NCI-H345 treated with DMSO at 0.1 percent for 48 hours (cell line): Measurements from ENCODE around the gene LDB1.

Experiments
- DNase-seq: peaks from one replicate; lab custom pipeline; 2025; ENCODE audit not compliant: unreplicated experiment; lab: John Stamatoyannopoulos, UW

The LDB1 gene, protein sequence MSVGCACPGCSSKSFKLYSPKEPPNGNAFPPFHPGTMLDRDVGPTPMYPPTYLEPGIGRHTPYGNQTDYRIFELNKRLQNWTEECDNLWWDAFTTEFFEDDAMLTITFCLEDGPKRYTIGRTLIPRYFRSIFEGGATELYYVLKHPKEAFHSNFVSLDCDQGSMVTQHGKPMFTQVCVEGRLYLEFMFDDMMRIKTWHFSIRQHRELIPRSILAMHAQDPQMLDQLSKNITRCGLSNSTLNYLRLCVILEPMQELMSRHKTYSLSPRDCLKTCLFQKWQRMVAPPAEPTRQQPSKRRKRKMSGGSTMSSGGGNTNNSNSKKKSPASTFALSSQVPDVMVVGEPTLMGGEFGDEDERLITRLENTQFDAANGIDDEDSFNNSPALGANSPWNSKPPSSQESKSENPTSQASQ

GRCh38 chr10:102120142-102120990 is at the start of gene LDB1:
LDB1 (minus strand) TSS chr10:102120368; CDS start chr10:102120110, 258 bp downstream.
- no peak for DNase-seq

DNA sequence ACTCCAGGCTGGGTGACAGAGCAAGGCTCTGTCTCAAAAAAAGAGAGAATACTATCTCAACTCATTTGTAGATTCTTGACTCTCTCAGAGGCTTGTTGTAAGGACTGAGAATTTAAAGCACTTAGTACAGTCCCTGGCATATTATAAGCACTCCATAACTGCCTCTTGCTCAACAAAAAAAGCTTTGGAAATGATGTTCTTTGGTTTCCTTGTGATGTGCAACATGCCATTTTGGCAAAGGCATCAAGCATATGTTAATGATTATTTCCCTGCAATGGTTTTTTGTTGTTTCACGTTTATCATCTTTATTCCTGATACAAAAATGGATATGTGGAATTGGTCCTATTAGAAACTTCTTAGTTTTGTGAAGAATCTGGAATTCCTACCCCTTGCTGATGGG is 47.7 kb upstream of the LDB1 start:
- DNase-seq, result no peak

GRCh38 chr10:102163342-102163989 is 43.3 kb upstream of the LDB1 start:
- DNase-seq, result no peak

DNA sequence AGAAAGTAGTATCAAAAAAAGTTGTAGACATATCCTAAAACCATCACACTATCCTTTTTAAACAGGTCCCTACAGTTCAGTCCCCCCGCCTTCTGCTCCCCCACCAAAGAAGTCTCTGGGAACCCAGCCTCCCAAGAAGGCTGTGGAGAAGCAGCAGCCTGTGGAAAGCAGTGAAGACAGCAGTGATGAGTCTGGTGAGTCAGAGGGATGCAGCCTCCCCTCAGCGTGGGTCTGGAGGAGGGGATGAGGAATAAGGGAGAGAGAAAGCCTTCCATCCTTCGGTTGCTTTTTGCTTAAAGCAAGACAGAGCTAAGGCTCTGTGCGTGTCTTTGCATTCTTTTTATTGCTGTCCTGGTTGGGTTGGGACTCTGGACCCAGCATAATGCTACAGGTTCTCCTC is 39.7 kb upstream of the LDB1 start:
- DNase-seq, result no peak

DNA sequence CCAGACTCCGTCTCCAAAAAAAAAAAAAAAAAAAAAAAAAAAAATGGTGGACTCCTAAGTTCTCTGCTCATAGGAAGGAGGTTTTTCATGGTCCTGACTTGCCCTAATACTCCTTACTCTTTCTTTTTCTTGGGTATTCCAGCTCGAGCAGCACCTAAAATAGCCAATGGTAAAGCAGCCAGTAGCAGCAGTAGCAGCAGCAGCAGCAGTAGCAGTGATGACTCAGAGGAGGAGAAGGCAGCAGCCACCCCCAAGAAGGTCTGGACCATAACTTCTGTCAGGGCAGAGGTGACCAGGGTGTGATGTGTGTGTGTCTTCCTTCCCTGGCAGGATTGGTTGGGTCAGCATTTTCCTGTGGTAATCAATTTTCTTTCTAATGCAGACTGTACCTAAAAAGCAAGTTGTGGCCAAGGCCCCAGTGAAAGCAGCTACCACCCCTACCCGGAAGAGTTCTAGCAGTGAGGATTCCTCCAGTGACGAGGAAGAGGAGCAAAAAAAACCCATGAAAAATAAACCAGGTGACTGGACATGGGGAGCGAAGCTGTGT is 39.0 kb upstream of the LDB1 start:
- DNase-seq, result no peak

GRCh38 chr10:102157224-102157623 is 37.1 kb upstream of the LDB1 start:
- no peak for DNase-seq

DNA sequence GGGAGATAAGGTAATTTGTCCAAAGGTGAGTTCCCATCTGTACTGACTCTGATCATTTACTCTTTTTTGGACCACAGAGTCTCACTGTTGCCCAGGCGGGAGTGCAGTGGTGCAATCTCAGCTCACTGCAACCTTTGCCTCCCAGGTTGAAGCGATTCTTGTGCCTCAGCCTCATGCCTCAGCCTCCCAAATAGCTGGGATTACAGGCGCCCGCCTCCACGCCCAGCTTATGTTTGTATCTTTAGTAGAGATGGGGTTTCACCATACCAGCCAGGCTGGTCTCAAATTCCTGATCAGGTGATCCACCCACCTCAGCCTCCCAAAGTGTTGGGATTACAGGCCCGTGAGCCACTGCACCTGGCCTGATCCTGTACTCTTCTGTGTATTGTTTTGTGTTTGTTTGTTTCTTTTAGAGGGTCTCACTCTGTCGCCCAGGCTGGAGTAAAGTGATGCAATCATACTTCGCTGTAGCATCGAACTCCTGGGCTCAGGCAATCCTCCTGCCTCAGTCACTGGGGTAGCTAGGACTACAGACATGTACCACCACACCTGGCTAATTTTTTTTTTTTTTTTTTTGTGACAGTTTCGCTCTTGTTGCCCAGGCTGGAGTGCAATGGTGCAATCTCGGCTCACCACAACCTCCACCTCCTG is 34.4 kb upstream of the LDB1 start:
- DNase-seq, result no peak

- DNase-seq, result no peak
These were observed 33.0 kb upstream of the LDB1 start for GRCh38 chr10:102153093-102153620.

- no peak for DNase-seq
These were observed 32.4 kb upstream of the LDB1 start for GRCh38 chr10:102152545-102152890.

- DNase-seq, result peak; percentile 89
These were observed 31.8 kb upstream of the LDB1 start, which contains the start of gene NOLC1 for GRCh38 chr10:102151774-102152544. NOLC1 (plus strand) TSS chr10:102152389; CDS start chr10:102152411, 22 bp downstream.

DNA sequence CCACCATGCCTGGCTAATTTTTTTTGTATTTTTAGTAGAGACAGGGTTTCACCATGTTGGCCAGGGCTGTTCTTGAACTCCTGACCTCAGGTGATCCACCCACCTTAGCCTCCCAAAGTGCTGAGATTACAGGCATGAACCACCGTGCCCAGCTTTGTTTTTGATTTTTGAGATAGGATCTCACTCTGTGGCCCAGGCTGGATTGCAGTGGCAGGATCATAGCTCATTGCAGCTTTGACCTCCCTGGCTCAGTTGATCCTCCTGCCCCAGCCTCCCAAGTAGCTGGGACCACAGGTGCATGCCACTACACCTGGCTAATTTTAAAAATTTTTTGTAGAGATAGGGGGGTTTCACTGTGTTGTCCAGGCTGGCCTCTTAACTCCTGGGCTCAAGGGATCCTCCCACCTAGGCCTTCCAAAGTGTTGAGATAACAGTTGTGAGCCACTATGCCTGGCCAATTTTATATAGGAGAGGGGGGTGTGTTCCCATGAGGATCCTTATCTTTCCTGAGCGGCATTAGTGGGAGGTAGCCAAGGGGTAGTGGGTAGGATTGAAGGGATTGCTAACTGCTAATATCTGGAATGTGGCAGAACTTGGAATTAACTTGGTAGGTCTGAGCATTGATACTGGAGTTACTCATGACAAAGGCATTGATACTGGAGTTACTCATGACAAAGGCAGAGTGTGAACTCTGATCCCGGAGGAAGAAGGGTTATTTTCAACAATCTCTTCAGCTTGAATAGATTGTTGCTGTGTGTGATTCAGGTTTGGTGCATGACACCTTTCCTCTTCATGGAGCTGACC is 31.0 kb upstream of the LDB1 start:
- no peak for DNase-seq

DNA sequence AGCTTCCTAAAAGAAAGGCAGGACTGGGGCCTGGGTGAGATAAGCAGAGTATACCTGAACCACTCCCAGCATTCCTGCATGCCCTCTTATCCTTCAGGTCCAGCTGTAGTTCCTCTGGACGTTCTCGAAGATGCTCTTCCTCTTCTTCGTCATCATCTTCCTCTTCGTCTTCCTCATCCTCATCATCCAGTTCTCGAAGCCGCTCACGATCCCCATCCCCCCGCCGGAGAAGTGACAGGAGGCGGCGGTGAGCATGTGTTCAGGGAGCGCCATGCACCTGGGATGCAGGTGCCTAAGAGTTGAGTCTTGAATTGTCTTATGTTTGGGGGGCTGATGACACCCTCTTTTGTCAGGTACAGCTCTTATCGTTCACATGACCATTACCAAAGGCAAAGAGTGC is 28.1 kb upstream of the LDB1 start:
- no peak for DNase-seq

GRCh38 chr10:102147561-102147960 is 27.4 kb upstream of the LDB1 start:
- no peak for DNase-seq

- no peak for DNase-seq
These were observed 26.8 kb upstream of the LDB1 start for GRCh38 chr10:102146971-102147428.

DNA sequence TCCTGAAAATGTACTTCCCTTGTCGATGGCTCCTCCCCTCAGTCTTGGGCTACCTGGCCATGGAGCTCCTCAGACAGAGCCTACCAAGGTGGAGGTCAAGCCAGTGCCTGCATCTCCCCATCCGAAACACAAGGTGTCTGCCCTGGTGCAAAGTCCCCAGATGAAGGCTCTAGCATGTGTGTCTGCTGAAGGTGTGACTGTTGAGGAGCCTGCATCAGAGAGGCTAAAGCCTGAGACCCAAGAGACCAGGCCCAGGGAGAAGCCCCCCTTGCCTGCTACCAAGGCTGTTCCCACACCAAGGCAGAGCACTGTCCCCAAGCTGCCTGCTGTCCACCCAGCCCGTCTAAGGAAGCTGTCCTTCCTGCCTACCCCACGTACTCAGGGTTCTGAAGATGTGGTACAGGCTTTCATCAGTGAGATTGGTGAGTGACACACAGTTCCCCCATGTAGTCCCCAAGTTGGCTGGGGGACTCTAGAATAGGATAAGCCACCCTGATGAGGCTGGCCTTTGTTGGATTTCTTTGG is 21.5 kb upstream of the LDB1 start:
- DNase-seq, result no peak

DNA sequence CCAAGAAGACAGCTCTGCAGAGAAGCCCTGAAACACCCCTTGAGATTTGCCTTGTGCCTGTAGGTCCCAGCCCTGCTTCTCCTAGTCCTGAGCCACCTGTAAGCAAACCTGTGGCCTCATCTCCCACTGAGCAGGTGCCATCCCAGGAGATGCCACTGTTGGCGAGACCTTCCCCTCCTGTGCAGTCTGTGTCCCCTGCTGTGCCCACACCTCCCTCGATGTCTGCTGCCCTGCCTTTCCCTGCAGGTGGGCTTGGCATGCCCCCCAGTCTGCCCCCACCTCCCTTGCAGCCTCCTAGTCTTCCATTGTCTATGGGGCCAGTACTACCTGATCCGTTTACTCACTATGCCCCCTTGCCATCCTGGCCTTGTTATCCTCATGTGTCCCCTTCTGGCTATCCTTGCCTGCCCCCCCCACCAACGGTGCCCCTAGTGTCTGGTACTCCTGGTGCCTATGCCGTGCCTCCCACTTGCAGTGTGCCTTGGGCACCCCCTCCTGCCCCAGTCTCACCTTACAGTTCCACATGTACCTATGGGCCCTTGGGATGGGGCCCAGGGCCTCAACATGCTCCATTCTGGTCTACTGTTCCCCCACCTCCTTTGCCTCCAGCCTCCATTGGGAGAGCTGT is 20.9 kb upstream of the LDB1 start:
- DNase-seq, result no peak

DNA sequence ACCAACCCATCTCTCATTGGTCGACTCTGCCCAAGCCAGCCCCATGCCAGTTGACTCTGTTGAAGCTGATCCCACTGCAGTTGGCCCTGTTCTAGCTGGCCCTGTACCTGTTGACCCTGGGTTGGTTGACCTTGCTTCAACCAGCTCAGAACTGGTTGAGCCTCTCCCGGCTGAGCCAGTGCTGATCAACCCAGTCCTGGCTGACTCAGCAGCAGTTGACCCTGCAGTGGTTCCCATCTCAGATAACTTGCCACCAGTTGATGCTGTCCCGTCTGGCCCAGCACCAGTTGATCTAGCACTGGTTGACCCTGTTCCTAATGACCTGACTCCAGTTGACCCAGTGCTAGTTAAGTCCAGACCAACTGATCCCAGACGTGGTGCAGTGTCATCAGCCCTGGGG is 20.1 kb upstream of the LDB1 start:
- no peak for DNase-seq
